ENCODE results near the gene PRR36.

GRCh38 chr19:7921302-7921966 lies 47.2 kb upstream of the PRR36 start:
- TF ChIP-seq CTCF (IDR thresholded peaks at IDR 0.05) (no peak), POLR2A (IDR thresholded peaks at IDR 0.05) (no peak), POLR2AphosphoS5 (IDR thresholded peaks at IDR 0.05) (no peak), EP300 (IDR thresholded peaks at IDR 0.05) (no peak)

Measured in sigmoid colon (tissue), 4 donors.